GM12891 (cell line): ENCODE data around the gene GPC6. TPM values are rescaled to one million over a fixed set of nuclear protein-coding genes. Genes with fewer than 3 reads are reported as not detected.
"Not testable (repeated sequence)": the region's sequence is repeated elsewhere in the genome, so short reads cannot be mapped to it uniquely, and the experiment has no call there.

ENCODE experiments used
- DNase-seq: peaks from one replicate; pipeline ENCODE4 v3.0.0; 2011; ENCODE audit warnings: low spot score; ENCODE audit not compliant: insufficient read length
- FAIRE-seq: peaks from 2 replicates; lab custom pipeline; 2011; peaks lifted over from hg19 to GRCh38; lab: Jason Lieb, UNC
- PAX5 ChIP-seq: IDR thresholded peaks from 2 replicates; pipeline ENCODE4 v1.6.1; 2011; ENCODE audit warnings: low read length, moderate library complexity, mild to moderate bottlenecking; ENCODE audit not compliant: insufficient read depth, severe bottlenecking
- POLR2A ChIP-seq: IDR thresholded peaks from 2 replicates; pipeline ENCODE4 v1.6.1; 2011; ENCODE audit warnings: low read depth, low read length, control low read depth
- POLR2AphosphoS5 ChIP-seq: IDR thresholded peaks from 2 replicates; pipeline ENCODE4 v1.6.1; 2011; ENCODE audit warnings: low read depth, low read length, control low read depth
- POU2F2 ChIP-seq: IDR thresholded peaks from 2 replicates; pipeline ENCODE4 v1.6.1; 2011; ENCODE audit warnings: low read depth, mild to moderate bottlenecking, control low read depth, low read length, moderate library complexity
- SPI1 ChIP-seq: IDR thresholded peaks from 2 replicates; pipeline ENCODE4 v1.6.1; 2011; ENCODE audit warnings: low read depth, low read length, control low read depth
- TAF1 ChIP-seq: IDR thresholded peaks from 2 replicates; pipeline ENCODE4 v1.6.1; 2011; ENCODE audit warnings: low read depth, low read length, control low read depth
- polyA plus RNA-seq: library from polyadenylated mRNA; unstranded; fragments of >200 nt; gene quantifications from one replicate; pipeline ENCODE4 v1.2.1, GENCODE V29; 2012; ENCODE audit warnings: low read depth, missing spikeins, inconsistent platforms; ENCODE audit not compliant: missing spikeins

GPC6 gene
- polyA plus RNA-seq, result 0.12 TPM

GRCh38 chr13:93226623-93227279 is at the start of gene GPC6:
Gene GPC6, plus strand, starts transcription at chr13:93226807.
- DNase-seq (no peak), FAIRE-seq (no peak)
- no peak for TF ChIP-seq TAF1
- TF ChIP-seq POLR2AphosphoS5, result no peak
- TF ChIP-seq POLR2A, result no peak
- no peak for TF ChIP-seq SPI1

DNA sequence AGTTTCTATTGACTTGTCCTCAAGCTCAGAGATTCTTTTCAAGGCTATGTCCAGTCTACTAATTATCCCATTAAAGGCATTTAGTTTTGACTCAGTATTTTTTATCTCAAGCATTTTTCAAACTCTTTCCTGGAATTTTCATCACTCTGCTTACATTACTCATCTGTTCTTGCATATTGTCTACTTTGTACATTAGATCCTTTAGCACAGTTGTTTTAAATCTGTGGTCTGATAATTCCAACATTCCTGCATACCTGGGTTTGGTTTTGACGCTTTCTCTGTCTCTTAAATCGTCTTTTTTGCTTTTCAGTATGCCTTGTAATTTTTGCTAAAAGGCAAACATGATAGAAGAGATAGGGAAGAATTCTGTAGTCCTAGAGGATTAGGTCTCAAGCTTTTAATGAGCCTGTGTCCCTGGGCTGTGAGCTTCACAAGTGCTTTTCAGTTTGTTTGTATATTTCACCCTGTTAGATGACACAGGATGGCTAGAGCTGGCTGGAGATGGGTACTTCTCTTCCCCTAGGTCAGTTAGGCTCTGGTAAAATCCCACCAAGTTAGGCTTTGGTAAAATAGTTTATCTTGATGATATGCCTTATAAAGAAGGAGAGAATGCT is 46.1 kb upstream of the GPC6 start:
- DNase-seq (no peak), FAIRE-seq (no peak)
- TF ChIP-seq PAX5 (no peak), POLR2A (no peak), TAF1 (no peak), POU2F2 (no peak), POLR2AphosphoS5 (no peak), SPI1 (no peak)

- DNase-seq, result no peak
- no peak for TF ChIP-seq POLR2AphosphoS5
- no peak for TF ChIP-seq POLR2A
- FAIRE-seq, result no peak
Measured at GRCh38 chr13:93182406-93182805, 44.2 kb upstream of the GPC6 start.

DNA sequence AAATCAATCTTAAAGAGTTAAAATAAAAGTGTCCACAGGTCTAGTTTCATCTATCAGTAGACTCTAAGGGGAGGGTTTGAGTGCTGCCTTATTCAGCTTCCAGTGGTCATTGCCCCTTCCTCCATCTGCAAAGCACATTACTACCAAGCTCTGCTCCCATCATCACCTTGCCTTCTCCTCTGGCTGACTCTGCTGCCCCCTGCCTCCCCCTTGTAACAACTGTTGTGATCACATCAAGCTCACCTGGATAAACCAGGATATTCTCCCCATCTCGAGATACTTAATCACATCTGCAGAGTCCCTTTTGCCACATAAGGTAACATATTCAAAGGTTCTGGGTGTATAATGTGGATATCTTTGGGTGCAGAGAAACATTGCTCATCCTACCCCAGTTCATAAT is 43.3 kb upstream of the GPC6 start:
- no peak for FAIRE-seq
- TF ChIP-seq SPI1 (no peak), POLR2A (no peak), POU2F2 (no peak), PAX5 (no peak), TAF1 (no peak), POLR2AphosphoS5 (no peak)
- DNase-seq, result no peak

- no peak for FAIRE-seq
Measured at GRCh38 chr13:93190006-93190405, 36.6 kb upstream of the GPC6 start.

GRCh38 chr13:93193682-93194081 is 32.9 kb upstream of the GPC6 start:
- no peak for FAIRE-seq
- DNase-seq, result no peak
- TF ChIP-seq POLR2AphosphoS5, result no peak
- TF ChIP-seq POU2F2, result no peak
- no peak for TF ChIP-seq TAF1
- TF ChIP-seq SPI1, result no peak
- no peak for TF ChIP-seq POLR2A
- no peak for TF ChIP-seq PAX5

More at GRCh38 chr13:93190006-93190405, 36.6 kb upstream of the GPC6 start:
- TF ChIP-seq TAF1 (no peak), PAX5 (no peak), POLR2A (no peak), POU2F2 (no peak), SPI1 (no peak), POLR2AphosphoS5 (no peak)
- DNase-seq, result no peak

GRCh38 chr13:93199856-93200255 is 26.8 kb upstream of the GPC6 start:
- DNase-seq, result no peak
- no peak for FAIRE-seq
- TF ChIP-seq POLR2A (no peak), POLR2AphosphoS5 (no peak), TAF1 (no peak), SPI1 (no peak), POU2F2 (no peak), PAX5 (no peak)

- TF ChIP-seq POLR2AphosphoS5, result no peak
- no peak for TF ChIP-seq TAF1
- TF ChIP-seq POLR2A, result no peak
- no peak for TF ChIP-seq PAX5
- TF ChIP-seq POU2F2, result no peak
- no peak for TF ChIP-seq SPI1
- no peak for DNase-seq
- no peak for FAIRE-seq
Measured at GRCh38 chr13:93200626-93201025, 26.0 kb upstream of the GPC6 start.

DNA sequence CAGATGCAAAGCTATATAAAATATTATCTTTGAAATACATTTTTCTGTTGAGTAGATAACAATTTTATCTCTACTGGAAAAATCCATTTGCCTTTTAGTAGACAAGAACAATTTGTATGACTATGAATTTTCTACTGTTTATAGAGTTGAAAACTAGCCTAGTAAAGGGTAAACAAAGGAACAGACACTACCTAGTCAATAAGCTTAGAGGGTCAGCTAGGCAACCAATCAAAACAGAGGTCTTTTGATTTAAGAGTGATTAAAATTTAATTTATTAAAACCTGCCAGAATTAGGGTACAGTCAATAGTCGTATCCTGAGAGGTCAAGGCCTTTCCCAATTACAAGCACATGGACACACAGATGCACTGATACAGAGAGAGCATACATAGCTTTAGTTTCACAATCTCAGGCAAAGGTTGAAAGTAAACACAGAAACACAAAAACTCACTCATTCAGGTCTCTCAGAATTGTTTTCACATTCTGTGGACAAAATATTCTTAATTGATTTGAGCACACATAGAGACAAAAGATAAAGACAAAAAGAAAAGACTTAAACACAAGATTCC is 24.5 kb upstream of the GPC6 start:
- no peak for DNase-seq
- no peak for FAIRE-seq
- TF ChIP-seq POU2F2, result no peak
- TF ChIP-seq POLR2A, result no peak
- TF ChIP-seq POLR2AphosphoS5, result no peak
- no peak for TF ChIP-seq TAF1
- TF ChIP-seq PAX5, result no peak
- no peak for TF ChIP-seq SPI1

DNA sequence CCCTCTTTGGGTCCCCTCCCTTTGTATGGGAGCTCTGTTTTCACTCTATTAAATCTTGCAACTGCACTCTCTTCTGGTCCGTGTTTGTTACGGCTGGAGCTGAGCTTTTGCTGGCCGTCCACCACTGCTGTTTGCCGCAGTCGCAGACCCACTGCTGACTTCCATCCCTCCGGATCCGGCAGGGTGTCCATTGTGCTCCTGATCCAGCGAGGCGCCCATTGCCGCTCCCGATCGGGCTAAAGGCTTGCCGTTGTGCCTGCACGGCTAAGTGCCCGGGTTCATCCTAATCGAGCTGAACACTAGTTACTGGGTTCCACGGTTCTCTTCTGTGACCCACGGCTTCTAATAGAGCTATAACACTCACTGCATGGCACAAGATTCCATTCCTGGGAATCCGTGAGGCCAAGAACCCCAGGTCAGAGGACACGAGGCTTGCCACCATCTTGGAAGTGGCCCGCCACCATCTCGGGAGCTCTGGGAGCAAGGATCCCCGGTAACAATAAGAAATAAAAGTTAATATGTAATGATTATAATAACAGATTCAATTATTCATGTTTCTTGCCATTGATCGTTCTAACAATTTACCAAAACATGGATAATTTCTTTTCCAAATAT is 19.7 kb upstream of the GPC6 start:
- not testable (repeated sequence) for DNase-seq, FAIRE-seq

DNA sequence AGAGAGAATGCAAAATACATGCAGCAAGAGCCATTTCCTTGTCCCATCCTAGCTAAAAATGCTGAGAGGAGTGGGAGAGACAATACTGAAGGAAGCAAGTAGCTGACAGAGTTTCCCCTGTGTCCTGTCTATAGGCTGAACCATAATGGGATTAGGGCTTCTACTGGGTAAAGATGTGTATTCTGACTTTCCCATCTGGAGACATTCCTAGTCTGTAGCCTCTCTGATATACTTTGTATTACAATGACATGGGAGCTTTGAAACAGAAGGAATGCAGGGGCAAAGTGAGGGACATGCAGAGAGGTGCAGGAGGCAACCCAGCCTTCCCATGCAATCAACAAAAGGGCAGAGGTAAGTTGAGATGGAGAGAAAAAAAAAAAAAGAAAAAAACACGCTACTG is 10.5 kb upstream of the GPC6 start:
- TF ChIP-seq POLR2A (no peak), PAX5 (no peak), SPI1 (no peak), POLR2AphosphoS5 (no peak), TAF1 (no peak), POU2F2 (no peak)
- no peak for FAIRE-seq
- no peak for DNase-seq
